ENCODE results near the gene TMEM271. TPM values are rescaled to one million over a fixed set of nuclear protein-coding genes. Genes with fewer than 3 reads are reported as not detected.
"Not testable (repeated sequence)": the region's sequence is repeated elsewhere in the genome, so short reads cannot be mapped to it uniquely, and the experiment has no call there.

The TMEM271 gene
- total RNA-seq, 1 donor from 2014 or later: not detected

DNA sequence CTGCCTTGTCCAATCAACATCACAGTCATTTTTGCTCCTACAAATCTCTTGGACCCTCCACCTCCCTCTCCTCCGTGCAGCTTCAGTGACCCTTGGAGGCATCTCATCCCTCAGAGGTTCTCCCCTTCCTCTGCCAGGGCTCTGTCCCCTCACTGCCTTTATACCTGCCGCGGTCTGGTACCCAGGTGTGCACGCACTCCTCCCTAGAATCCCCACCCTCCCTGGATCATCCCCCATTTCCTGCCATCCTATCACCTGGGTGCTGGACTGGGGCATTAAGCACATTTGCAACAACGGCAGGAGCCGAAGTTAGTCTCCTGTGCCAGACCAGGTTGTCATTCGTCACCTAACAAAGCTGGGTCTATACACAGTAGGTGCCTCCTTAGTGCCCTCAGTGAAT, 10.1 kb downstream of the TMEM271 start:
- peaks cover 12% of the 10 kb centered on the region for H3K27me3 Mint-ChIP-seq (ENCODE audit: insufficient read depth, low read depth)
- Histone ChIP-seq H3K36me3 (no peaks in the 10 kb centered on the region), H3K4me3 (no peak overlapping the region), H3K27ac (no peak overlapping the region), H3K79me2 (ENCODE audit: low read depth) (no peaks in the 10 kb centered on the region), H3K9me3 (ENCODE audit: low read depth) (no peaks in the 10 kb centered on the region), H3F3A (ENCODE audit: low read depth) (no peaks in the 10 kb centered on the region), H3K4me2 (no peak overlapping the region), H3K27me3 (peaks cover 27% of the 10 kb centered on the region), H3K9ac (no peak overlapping the region), H4K20me1 (ENCODE audit: low read depth) (no peaks in the 10 kb centered on the region), H2AFZ (replicated peaks) (no peak overlapping the region), H3K4me1 (no peaks in the 10 kb centered on the region)
- no peak overlapping the region for H3K4me3 Mint-ChIP-seq
- peaks cover 34% of the 10 kb centered on the region for H3K9me3 Mint-ChIP-seq
- TF ChIP-seq EZH2phosphoT487 (IDR thresholded peaks at IDR 0.05) (no peak), EZH2 (IDR thresholded peaks at IDR 0.05) (no peak)
- TF ChIP-seq, protein P1, sequence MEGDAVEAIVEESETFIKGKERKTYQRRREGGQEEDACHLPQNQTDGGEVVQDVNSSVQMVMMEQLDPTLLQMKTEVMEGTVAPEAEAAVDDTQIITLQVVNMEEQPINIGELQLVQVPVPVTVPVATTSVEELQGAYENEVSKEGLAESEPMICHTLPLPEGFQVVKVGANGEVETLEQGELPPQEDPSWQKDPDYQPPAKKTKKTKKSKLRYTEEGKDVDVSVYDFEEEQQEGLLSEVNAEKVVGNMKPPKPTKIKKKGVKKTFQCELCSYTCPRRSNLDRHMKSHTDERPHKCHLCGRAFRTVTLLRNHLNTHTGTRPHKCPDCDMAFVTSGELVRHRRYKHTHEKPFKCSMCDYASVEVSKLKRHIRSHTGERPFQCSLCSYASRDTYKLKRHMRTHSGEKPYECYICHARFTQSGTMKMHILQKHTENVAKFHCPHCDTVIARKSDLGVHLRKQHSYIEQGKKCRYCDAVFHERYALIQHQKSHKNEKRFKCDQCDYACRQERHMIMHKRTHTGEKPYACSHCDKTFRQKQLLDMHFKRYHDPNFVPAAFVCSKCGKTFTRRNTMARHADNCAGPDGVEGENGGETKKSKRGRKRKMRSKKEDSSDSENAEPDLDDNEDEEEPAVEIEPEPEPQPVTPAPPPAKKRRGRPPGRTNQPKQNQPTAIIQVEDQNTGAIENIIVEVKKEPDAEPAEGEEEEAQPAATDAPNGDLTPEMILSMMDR (IDR thresholded peaks at IDR 0.05): no peak
- H3K36me3 Mint-ChIP-seq: no peaks in the 10 kb centered on the region
- no peak for DNase-seq (ENCODE audit: low spot score)
- no peaks in the 10 kb centered on the region for H3K4me1 Mint-ChIP-seq
- no peak overlapping the region for H3K27ac Mint-ChIP-seq

DNA sequence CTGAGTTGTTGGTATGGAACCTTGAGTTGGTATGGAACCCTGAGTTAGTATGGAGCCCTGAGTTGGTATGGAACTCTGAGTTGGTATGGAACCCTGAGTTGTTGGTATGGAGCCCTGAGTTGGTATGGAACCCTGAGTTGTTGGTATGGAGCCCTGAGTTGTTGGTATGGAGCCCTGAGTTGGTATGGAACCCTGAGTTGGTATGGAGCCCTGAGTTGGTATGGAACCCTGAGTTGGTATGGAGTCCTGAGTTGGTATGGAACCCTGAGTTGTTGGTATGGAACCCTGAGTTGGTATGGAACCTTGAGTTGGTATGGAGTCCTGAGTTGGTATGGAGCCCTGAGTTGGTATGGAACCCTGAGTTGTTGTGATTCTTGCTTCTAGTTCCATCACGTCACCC, 10.5 kb downstream of the TMEM271 start:
- H3K36me3 Mint-ChIP-seq; H3K9me3 ChIP-seq (ENCODE audit: low read depth); H3K4me3 Mint-ChIP-seq; H3K36me3 ChIP-seq; H3K79me2 ChIP-seq (ENCODE audit: low read depth); H3F3A ChIP-seq (ENCODE audit: low read depth); H3K27ac ChIP-seq; H4K20me1 ChIP-seq (ENCODE audit: low read depth); H3K4me2 ChIP-seq; DNase-seq (ENCODE audit: low spot score); H2AFZ ChIP-seq (replicated peaks); H3K9ac ChIP-seq; H3K4me1 ChIP-seq; H3K4me1 Mint-ChIP-seq; H3K4me3 ChIP-seq; H3K27ac Mint-ChIP-seq: not testable (repeated sequence)
- Mint-ChIP-seq H3K27me3 (ENCODE audit: insufficient read depth, low read depth) (peaks cover 12% of the 10 kb centered on the region), H3K9me3 (peaks cover 34% of the 10 kb centered on the region)
- peaks cover 23% of the 10 kb centered on the region for H3K27me3 ChIP-seq

DNA sequence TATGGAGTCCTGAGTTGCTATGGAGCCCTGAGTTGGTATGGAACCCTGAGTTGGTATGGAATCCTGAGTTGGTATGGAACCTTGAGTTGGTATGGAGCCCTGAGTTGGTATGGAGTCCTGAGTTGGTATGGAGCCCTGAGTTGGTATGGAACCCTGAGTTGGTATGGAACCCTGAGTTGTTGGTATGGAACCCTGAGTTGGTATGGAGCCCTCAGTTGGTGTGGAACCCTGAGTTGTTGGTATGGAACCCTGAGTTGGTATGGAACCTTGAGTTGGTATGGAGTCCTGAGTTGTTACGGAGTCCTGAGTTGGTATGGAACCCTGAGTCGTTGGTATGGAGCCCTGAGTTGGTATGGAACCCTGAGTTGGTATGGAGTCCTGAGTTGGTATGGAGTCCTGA, 13.6 kb downstream of the TMEM271 start:
- not testable (repeated sequence) for DNase-seq (ENCODE audit: low spot score); H3K4me1 ChIP-seq; H3K9me3 ChIP-seq (ENCODE audit: low read depth); H3K9ac ChIP-seq; H3K27me3 Mint-ChIP-seq (ENCODE audit: insufficient read depth, low read depth); H3K4me3 ChIP-seq; H3K4me1 Mint-ChIP-seq; H3K36me3 Mint-ChIP-seq; H3F3A ChIP-seq (ENCODE audit: low read depth); H2AFZ ChIP-seq (replicated peaks); H3K4me2 ChIP-seq; H3K27ac ChIP-seq; H3K79me2 ChIP-seq (ENCODE audit: low read depth); H4K20me1 ChIP-seq (ENCODE audit: low read depth); H3K27ac Mint-ChIP-seq; H3K4me3 Mint-ChIP-seq; H3K27me3 ChIP-seq; H3K36me3 ChIP-seq
- H3K9me3 Mint-ChIP-seq: peaks cover 37% of the 10 kb centered on the region

DNA sequence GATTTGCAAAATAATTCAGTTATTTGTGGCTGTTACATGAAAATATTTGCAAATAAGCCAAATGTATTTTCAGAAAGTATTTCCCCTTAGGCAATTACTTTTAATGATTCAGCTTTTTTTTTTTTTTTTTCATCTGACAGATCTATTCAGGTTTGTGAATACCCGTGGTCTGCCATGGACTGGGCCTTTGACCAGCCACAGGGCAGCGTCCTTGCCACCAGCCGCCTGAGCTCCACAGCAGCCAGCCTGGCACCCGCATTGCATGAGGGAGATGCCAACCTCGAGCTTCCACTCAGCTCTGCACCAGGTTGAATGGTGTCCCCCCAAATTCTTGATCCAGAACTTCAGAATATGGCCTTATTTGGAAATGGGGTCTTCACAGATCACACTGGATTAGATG, 14.7 kb downstream of the TMEM271 start:
- Histone ChIP-seq H3K4me3 (no peak overlapping the region), H3K27me3 (no peaks in the 10 kb centered on the region), H3K9ac (no peak overlapping the region), H4K20me1 (ENCODE audit: low read depth) (no peaks in the 10 kb centered on the region), H3K27ac (no peak overlapping the region), H3F3A (ENCODE audit: low read depth) (no peaks in the 10 kb centered on the region), H3K9me3 (ENCODE audit: low read depth) (no peaks in the 10 kb centered on the region), H3K4me2 (no peak overlapping the region), H3K79me2 (ENCODE audit: low read depth) (no peaks in the 10 kb centered on the region), H2AFZ (replicated peaks) (no peak overlapping the region), H3K4me1 (no peaks in the 10 kb centered on the region), H3K36me3 (no peaks in the 10 kb centered on the region)
- H3K4me1 Mint-ChIP-seq: no peaks in the 10 kb centered on the region
- H3K9me3 Mint-ChIP-seq: peaks cover 41% of the 10 kb centered on the region
- no peak overlapping the region for H3K4me3 Mint-ChIP-seq
- TF ChIP-seq, protein P1 (IDR thresholded peaks at IDR 0.05): no peak
- no peak for TF ChIP-seq EZH2 (IDR thresholded peaks at IDR 0.05)
- TF ChIP-seq EZH2phosphoT487 (IDR thresholded peaks at IDR 0.05): no peak
- H3K27me3 Mint-ChIP-seq (ENCODE audit: insufficient read depth, low read depth): peaks cover 9% of the 10 kb centered on the region
- no peak overlapping the region for H3K27ac Mint-ChIP-seq
- H3K36me3 Mint-ChIP-seq: no peaks in the 10 kb centered on the region
- DNase-seq (ENCODE audit: low spot score): no peak

Measured in neural progenitor cell (in vitro differentiated cells).